ENCODE measurements around the gene GRB10.

DNA sequence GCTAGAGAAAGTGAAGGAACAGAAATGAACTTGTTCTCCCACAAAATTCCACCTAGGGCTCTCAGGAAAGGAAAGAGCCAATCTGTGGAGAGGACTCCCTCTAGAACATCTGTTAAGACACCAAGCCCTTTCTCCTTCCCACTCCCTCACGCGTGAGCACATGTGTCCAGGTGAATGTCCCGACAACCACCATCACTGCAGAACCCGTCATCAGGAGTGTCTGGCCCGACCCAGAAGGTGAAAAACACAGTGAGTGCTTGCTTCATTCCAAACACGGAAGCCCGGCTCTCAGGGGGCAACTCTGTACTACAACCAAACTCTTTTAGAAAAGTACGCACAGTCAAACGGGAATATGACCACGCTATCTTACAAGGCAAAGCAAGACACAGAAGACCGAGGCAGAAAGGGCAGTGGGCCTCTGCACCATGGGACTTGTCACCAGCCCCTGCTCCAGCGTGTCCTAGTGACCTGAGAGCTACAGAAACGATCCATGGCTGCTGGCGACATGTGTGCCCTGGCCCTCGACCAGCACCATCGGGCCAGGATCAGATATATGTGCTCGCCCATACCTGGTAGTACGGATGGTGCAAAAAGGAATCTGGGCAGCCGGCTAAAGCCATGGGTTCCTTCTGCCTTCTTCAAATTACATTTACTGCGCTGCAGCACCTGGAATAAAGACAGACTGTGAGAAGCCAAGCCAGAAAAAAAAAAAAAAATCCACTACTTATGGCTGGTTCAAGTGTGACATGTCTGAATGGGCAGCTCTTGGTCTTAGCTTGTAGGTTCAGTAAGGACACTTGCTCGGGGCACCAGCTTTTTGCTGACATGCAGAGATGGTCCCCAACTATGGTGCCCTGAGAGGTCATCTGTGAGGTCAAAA, 50.8 kb downstream of the GRB10 start:
- TF ChIP-seq, protein P1, sequence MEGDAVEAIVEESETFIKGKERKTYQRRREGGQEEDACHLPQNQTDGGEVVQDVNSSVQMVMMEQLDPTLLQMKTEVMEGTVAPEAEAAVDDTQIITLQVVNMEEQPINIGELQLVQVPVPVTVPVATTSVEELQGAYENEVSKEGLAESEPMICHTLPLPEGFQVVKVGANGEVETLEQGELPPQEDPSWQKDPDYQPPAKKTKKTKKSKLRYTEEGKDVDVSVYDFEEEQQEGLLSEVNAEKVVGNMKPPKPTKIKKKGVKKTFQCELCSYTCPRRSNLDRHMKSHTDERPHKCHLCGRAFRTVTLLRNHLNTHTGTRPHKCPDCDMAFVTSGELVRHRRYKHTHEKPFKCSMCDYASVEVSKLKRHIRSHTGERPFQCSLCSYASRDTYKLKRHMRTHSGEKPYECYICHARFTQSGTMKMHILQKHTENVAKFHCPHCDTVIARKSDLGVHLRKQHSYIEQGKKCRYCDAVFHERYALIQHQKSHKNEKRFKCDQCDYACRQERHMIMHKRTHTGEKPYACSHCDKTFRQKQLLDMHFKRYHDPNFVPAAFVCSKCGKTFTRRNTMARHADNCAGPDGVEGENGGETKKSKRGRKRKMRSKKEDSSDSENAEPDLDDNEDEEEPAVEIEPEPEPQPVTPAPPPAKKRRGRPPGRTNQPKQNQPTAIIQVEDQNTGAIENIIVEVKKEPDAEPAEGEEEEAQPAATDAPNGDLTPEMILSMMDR (IDR thresholded peaks at IDR 0.05; ENCODE audit: borderline replicate concordance, extremely low read depth, low read length, poor library complexity, severe bottlenecking): no peak
- no peak for TF ChIP-seq EZH2 (IDR thresholded peaks at IDR 0.05; ENCODE audit: borderline replicate concordance, low read depth, low read length, severe bottlenecking)
